Natural killer cell (primary cell): ENCODE measurements around the gene ULK4. TPM values are rescaled to one million over a fixed set of nuclear protein-coding genes. Genes with fewer than 3 reads are reported as not detected.

ENCODE experiments used
- ATAC-seq, 3 donors: fragments of 150-1000 bp in 2 of 3; fragments of 200-7000 bp in 1 of 3; cut with Tn5 transposase; 1 replicate in 1 of 3; 2 replicates in 2 of 3; pipeline ENCODE4 v1.10.0; 2021; ENCODE audit warnings: mild to moderate bottlenecking in 2 of 3, moderate library complexity in 2 of 3
- DNase-seq, 2 donors: peaks; one replicate each; pipeline versions ENCODE4 v3.0.0 to v3.0.0-alpha.2; 2013 to 2021; ENCODE audit warnings: mixed read lengths in 1 of 2
- H3K27ac ChIP-seq: one replicate; pipeline ENCODE4 v1.5.1; 2013; ENCODE audit warnings: mild to moderate bottlenecking, low read length
- H3K27me3 ChIP-seq: one replicate; pipeline ENCODE4 v1.6.1; 2013; ENCODE audit warnings: low read length; ENCODE audit not compliant: control insufficient read depth, insufficient read depth
- H3K36me3 ChIP-seq: one replicate; pipeline ENCODE4 v1.6.1; 2013; ENCODE audit warnings: low read length; ENCODE audit not compliant: control insufficient read depth, insufficient read depth
- H3K4me1 ChIP-seq: one replicate; pipeline ENCODE4 v1.6.1; 2013; ENCODE audit warnings: low read length; ENCODE audit not compliant: control insufficient read depth, insufficient read depth
- H3K4me3 ChIP-seq: one replicate; pipeline ENCODE4 v1.5.1; 2013; ENCODE audit warnings: low read length
- H3K9me3 ChIP-seq: one replicate; pipeline ENCODE4 v1.6.1; 2013; ENCODE audit warnings: low read length; ENCODE audit not compliant: control insufficient read depth, insufficient read depth
- H3K27ac Mint-ChIP-seq, 2 donors: one replicate each; pipeline ENCODE4 v1.8.0; 2022; ENCODE audit warnings: mild to moderate bottlenecking in 2 of 2, mixed read lengths in 2 of 2, moderate library complexity in 1 of 2
- H3K27me3 Mint-ChIP-seq, 2 donors: one replicate each; pipeline ENCODE4 v1.8.0; 2022; ENCODE audit warnings: low read depth in 2 of 2, mixed read lengths in 2 of 2
- H3K36me3 Mint-ChIP-seq: one replicate; pipeline ENCODE4 v1.8.0; 2022; ENCODE audit warnings: mixed read lengths
- H3K4me1 Mint-ChIP-seq, 2 donors: one replicate each; pipeline ENCODE4 v1.8.0; 2022; ENCODE audit warnings: mixed read lengths in 2 of 2
- H3K4me3 Mint-ChIP-seq: one replicate; pipeline ENCODE4 v1.8.0; 2022; ENCODE audit warnings: mild to moderate bottlenecking, moderate library complexity, mixed read lengths
- H3K9me3 Mint-ChIP-seq, 2 donors: one replicate each; pipeline ENCODE4 v1.8.0; 2022; ENCODE audit warnings: mixed read lengths in 2 of 2
- WGBS: methylation state at CpG from one replicate; pipeline ENCODE4 v1.1.7; 2013; ENCODE audit warnings: missing lambda C conversion rate; ENCODE audit not compliant: insufficient coverage; 5-methylcytosine and 5-hydroxymethylcytosine counted together
- intact Hi-C: fragments of 100-400 bp; cut with micrococcal nuclease; formaldehyde crosslinking; loops from one replicate; pipeline ENCODE4 v1.14.2; 2022
- total RNA-seq, 4 donors: library from RNA; stranded (reverse); fragments of 120-200 nt in 1 of 4; gene quantifications; one replicate each; pipeline versions ENCODE4 v1.2.3 to v1.2.4, GENCODE V29; 2013 to 2022
- TF ChIP-seq, protein P1 (sequence below): fragments of 200-600 bp; IDR thresholded peaks from one replicate; pipeline ENCODE4 v1.8.0; 2022; ENCODE audit warnings: antibody characterized with exemption

Gene ULK4
- total RNA-seq, 3 donors from 2014 or later (not counting 1 experiment from before 2014, with no cell fraction given), result 19.2 to 25.7 (median 21.2) TPM

DNA sequence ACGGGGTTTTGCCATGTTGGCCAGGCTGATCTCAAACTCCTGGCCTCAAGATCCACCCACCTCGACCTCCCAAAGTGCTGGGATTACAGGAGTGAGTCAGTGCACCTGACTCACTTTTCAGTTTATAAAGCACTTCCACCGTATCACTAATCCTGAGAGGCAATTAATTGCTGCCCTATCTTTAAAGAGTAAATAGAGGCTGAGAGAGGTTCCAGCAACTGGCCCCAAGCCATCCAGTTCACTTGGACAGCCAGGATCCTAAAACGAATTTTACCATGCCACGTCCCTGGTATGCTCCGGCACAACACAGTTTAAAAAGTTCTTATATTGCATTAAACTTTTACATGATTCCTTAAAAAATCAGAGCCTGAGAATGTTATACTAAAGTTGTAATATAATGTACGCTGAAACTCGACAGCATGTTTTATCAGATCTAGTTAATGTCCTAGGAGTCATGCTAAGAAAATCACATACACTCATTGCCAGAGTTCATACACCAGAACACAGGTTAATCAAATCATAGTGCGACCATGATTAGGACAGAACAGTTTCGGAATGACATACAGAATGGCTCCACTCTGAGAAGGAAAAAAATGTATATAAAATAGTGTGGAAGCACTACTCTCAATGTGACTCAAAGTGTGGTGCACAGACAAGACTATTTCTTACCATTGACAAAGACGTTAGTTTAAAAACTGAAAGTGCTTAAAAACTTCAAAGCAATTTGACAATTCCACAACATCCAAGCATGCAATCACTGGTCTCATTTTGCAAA is 125.4 kb downstream of the ULK4 start:
- no peaks in the 10 kb centered on the region for H3K9me3 ChIP-seq
- no peaks in the 10 kb centered on the region for H3K36me3 ChIP-seq
- H3K27ac ChIP-seq, result no peak overlapping the region
- H3K4me3 ChIP-seq, result no peak overlapping the region
- peaks cover 0 to 2% of the 10 kb centered on the region in 2 donors for H3K9me3 Mint-ChIP-seq
- H3K4me1 ChIP-seq, result no peaks in the 10 kb centered on the region
- WGBS, result 76% methylated on average over 11 of the region's 11 CpGs
- intact Hi-C loops, result no loop called here
- TF ChIP-seq, protein P1, sequence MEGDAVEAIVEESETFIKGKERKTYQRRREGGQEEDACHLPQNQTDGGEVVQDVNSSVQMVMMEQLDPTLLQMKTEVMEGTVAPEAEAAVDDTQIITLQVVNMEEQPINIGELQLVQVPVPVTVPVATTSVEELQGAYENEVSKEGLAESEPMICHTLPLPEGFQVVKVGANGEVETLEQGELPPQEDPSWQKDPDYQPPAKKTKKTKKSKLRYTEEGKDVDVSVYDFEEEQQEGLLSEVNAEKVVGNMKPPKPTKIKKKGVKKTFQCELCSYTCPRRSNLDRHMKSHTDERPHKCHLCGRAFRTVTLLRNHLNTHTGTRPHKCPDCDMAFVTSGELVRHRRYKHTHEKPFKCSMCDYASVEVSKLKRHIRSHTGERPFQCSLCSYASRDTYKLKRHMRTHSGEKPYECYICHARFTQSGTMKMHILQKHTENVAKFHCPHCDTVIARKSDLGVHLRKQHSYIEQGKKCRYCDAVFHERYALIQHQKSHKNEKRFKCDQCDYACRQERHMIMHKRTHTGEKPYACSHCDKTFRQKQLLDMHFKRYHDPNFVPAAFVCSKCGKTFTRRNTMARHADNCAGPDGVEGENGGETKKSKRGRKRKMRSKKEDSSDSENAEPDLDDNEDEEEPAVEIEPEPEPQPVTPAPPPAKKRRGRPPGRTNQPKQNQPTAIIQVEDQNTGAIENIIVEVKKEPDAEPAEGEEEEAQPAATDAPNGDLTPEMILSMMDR, result no peak
- DNase-seq (no peak), ATAC-seq (no peak)
- H3K27ac Mint-ChIP-seq, result no peak overlapping the region
- H3K4me3 Mint-ChIP-seq, result no peak overlapping the region
- H3K27me3 ChIP-seq, result no peaks in the 10 kb centered on the region
- H3K36me3 Mint-ChIP-seq, result no peaks in the 10 kb centered on the region
- H3K4me1 Mint-ChIP-seq, result no peaks in the 10 kb centered on the region
- H3K27me3 Mint-ChIP-seq, result no peaks in the 10 kb centered on the region

DNA sequence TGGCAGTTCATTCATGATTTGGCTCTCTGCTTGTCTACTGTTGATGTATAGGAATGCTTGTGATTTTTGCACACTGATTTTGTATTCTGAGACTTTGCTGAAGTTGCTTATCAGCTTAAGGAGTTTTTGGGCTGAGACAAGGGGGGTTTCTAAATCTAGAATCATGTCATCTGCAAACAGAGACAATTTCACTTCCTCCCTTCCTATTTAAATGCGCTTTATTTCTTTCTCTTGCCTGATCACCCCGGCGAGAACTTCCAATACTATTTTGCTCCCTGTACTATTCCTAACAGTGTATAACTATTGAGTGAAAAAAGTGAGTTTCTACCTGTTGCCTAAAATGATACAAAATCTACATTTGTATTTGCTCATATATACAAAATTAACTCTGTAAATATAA is 128.3 kb downstream of the ULK4 start:
- DNase-seq (no peak), ATAC-seq (no peak)
- no peaks in the 10 kb centered on the region for H3K4me1 Mint-ChIP-seq
- no peak overlapping the region for H3K4me3 Mint-ChIP-seq
- Histone ChIP-seq H3K36me3 (no peaks in the 10 kb centered on the region), H3K4me3 (no peak overlapping the region), H3K9me3 (no peaks in the 10 kb centered on the region), H3K4me1 (no peaks in the 10 kb centered on the region), H3K27ac (no peak overlapping the region), H3K27me3 (no peaks in the 10 kb centered on the region)
- no peaks in the 10 kb centered on the region for H3K36me3 Mint-ChIP-seq
- H3K27me3 Mint-ChIP-seq, result no peaks in the 10 kb centered on the region
- whole genome bisulfite sequencing, result no CpG with 5 or more reads among the region's 3 CpGs
- intact Hi-C loops, result no loop called here
- TF ChIP-seq, protein P1, result no peak
- peaks cover 0 to 2% of the 10 kb centered on the region in 2 donors for H3K9me3 Mint-ChIP-seq
- H3K27ac Mint-ChIP-seq, result no peak overlapping the region

DNA sequence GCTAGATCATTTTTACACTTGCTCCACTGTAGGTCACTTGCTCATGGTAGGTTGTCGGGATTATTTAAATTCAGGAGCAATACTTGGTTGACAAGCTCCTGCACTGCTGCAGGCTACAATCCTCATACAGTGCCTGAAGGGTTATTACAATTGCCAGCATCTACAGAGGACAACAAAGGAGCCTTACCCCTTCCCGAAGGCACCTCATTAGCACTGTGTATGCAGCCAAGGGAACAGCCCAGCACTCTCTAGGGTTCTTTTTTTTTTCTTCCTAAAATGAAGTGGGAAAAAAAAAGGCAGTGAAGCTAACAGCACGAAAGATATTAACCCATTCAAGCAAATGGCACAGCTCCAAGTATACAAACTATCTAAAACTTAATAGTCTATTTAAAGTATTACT is 142.7 kb downstream of the ULK4 start:
- no peaks in the 10 kb centered on the region for H3K27me3 ChIP-seq
- DNase-seq (no peak), ATAC-seq (no peak)
- no peaks in the 10 kb centered on the region for H3K36me3 Mint-ChIP-seq
- TF ChIP-seq, protein P1, result no peak
- H3K27ac ChIP-seq, result no peak overlapping the region
- no peak overlapping the region for H3K4me3 ChIP-seq
- 92% methylated on average over 2 of the region's 3 CpGs for WGBS
- H3K4me1 ChIP-seq, result no peaks in the 10 kb centered on the region
- H3K27me3 Mint-ChIP-seq, result no peaks in the 10 kb centered on the region
- no peak overlapping the region for H3K27ac Mint-ChIP-seq
- no peaks in the 10 kb centered on the region for H3K4me1 Mint-ChIP-seq
- no peak overlapping the region for H3K4me3 Mint-ChIP-seq
- no peaks in the 10 kb centered on the region for H3K36me3 ChIP-seq
- no peaks in the 10 kb centered on the region for H3K9me3 ChIP-seq
- intact Hi-C loops, result no loop called here
- H3K9me3 Mint-ChIP-seq, result no peaks in the 10 kb centered on the region

DNA sequence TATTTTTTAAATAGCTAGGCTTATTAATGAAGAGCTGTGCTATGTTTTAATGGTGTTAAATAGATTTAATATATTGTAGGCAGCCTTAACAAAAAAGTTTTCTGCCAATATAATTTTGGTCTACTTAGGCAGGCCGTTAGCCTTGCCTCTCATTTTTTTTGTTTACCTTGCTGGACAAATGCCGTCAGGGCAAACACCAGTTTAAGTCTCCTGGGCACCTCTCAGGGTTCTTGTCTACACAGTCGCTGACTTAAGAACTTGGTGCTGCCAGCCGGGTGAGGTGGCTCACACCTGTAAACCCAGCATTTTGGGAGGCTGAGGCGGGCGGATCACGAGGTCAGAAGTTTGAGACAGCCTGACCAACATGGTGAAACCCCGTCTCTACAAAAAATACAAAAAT is 153.3 kb downstream of the ULK4 start:
- DNase-seq, result no peak
- 93% methylated on average over 8 of the region's 8 CpGs for WGBS
- no peak overlapping the region for H3K4me3 ChIP-seq

More for the DNA sequence above, 153.3 kb downstream of the ULK4 start:
- Mint-ChIP-seq H3K4me3 (no peak overlapping the region), H3K36me3 (peaks cover 14% of the 10 kb centered on the region), H3K4me1 (no peaks in the 10 kb centered on the region), H3K27me3 (no peaks in the 10 kb centered on the region), H3K27ac (no peak overlapping the region), H3K9me3 (no peaks in the 10 kb centered on the region)
- Histone ChIP-seq H3K36me3 (no peaks in the 10 kb centered on the region), H3K27ac (no peak overlapping the region), H3K9me3 (peaks cover 3% of the 10 kb centered on the region), H3K4me1 (no peaks in the 10 kb centered on the region), H3K27me3 (no peaks in the 10 kb centered on the region)
- TF ChIP-seq, protein P1, result no peak
- ATAC-seq, result no peak
- intact Hi-C loops, result no loop called here
